ENCODE results near the gene PKHD1.

- TF ChIP-seq FOXK2 (IDR thresholded peaks at IDR 0.05): no peak
- TF ChIP-seq BHLHE40 (IDR thresholded peaks at IDR 0.05; ENCODE audit: borderline replicate concordance): no peak
- TF ChIP-seq ELF4 (IDR thresholded peaks at IDR 0.05): no peak
- no peak for TF ChIP-seq FOXM1 (IDR thresholded peaks at IDR 0.05; ENCODE audit: borderline replicate concordance)
- TF ChIP-seq ARNT (IDR thresholded peaks at IDR 0.05): no peak
- no peak for TF ChIP-seq LEF1 (IDR thresholded peaks at IDR 0.05; ENCODE audit: borderline replicate concordance)
- TF ChIP-seq SP1 (IDR thresholded peaks at IDR 0.05): no peak
Observed at GRCh38 chr6:51648774-51649173, 438.6 kb downstream of the PKHD1 start.
